Activated T-cell treated with anti-CD3 and anti-CD28 coated beads, Interleukin-2, amount 50 U/mL, for 4 hours (primary cell): ENCODE data around the gene MYO9A. TPM values are rescaled to one million over a fixed set of nuclear protein-coding genes. Genes with fewer than 3 reads are reported as not detected.

Experiments
- ATAC-seq, 2 donors: fragments of 200-7000 bp; cut with Tn5 transposase; one replicate each; pipeline ENCODE4 v1.10.0; 2021
- DNase-seq: peaks from one replicate; pipeline ENCODE4 v3.0.0-alpha.2; 2020
- H3K27me3 Mint-ChIP-seq: one replicate; pipeline ENCODE4 v1.8.0; 2021; ENCODE audit warnings: low read depth, mixed read lengths
- H3K36me3 Mint-ChIP-seq: one replicate; pipeline ENCODE4 v1.8.0; 2022; ENCODE audit warnings: mixed read lengths; ENCODE audit not compliant: insufficient read depth
- H3K4me1 Mint-ChIP-seq: one replicate; pipeline ENCODE4 v1.8.0; 2021; ENCODE audit warnings: low read depth, mixed read lengths
- H3K4me3 Mint-ChIP-seq: one replicate; pipeline ENCODE4 v1.8.0; 2021; ENCODE audit warnings: mild to moderate bottlenecking, moderate library complexity, mixed read lengths
- H3K9me3 Mint-ChIP-seq: one replicate; pipeline ENCODE4 v1.8.0; 2021; ENCODE audit warnings: mixed read lengths
- total RNA-seq, 3 donors: library from RNA; stranded (reverse); gene quantifications; one replicate each; pipeline ENCODE4 v1.2.1, GENCODE V29; 2021

MYO9A gene
- total RNA-seq, 3 donors from 2014 or later, result 15.9 to 18.9 (median 17.1) TPM

- H3K4me1 Mint-ChIP-seq, result no peaks in the 10 kb centered on the region
- H3K36me3 Mint-ChIP-seq, result no peaks in the 10 kb centered on the region
- no peaks in the 10 kb centered on the region for H3K9me3 Mint-ChIP-seq
- no peak for ATAC-seq
- no peak for DNase-seq
- peaks cover under 1% of the 10 kb centered on the region for H3K27me3 Mint-ChIP-seq
- H3K4me3 Mint-ChIP-seq, result no peak overlapping the region
These were observed 344.6 kb downstream of the MYO9A start for GRCh38 chr15:71773206-71773859.

Other genes starting within 250 kb of the MYO9A start
- 1 to 10 TPM; 1.4 to 1.7 (median 1.5) TPM for gene SENP8, start 253 bp upstream of the MYO9A start, total RNA-seq
- not detected for gene GRAMD2A, start 79.6 kb upstream of the MYO9A start, total RNA-seq
- 1,000 to 10,000 TPM; 2,397 to 2,519 (median 2,398) TPM for gene PKM, start 113.0 kb upstream of the MYO9A start, total RNA-seq
- gene PARP6, start 154.4 kb upstream of the MYO9A start, total RNA-seq, result 10 to 100 TPM; 62.9 to 63.2 (median 62.9) TPM
- gene CELF6, start 202.0 kb upstream of the MYO9A start, total RNA-seq, result under 1 TPM; 0.24 to 0.82 (median 0.63) TPM